Type B pancreatic cell (in vitro differentiated cells): ENCODE measurements around the gene KLF15. TPM values are rescaled to one million over a fixed set of nuclear protein-coding genes. Genes with fewer than 3 reads are reported as not detected.
A peak's percentile ranks its signal among the peaks of the same experiment; 100 is the strongest.

Experiments
- DNase-seq: peaks from one replicate; pipeline ENCODE4 v3.0.0; 2021; ENCODE audit warnings: mixed read lengths; ENCODE audit not compliant: unreplicated experiment; ENCODE audit errors: extremely low spot score
- H3K27ac Mint-ChIP-seq: 2 replicates; pipeline ENCODE4 v1.8.0; 2021; ENCODE audit warnings: mild to moderate bottlenecking, mixed read lengths
- H3K27me3 Mint-ChIP-seq: 2 replicates; pipeline ENCODE4 v1.8.0; 2021; ENCODE audit warnings: mixed read lengths
- H3K36me3 Mint-ChIP-seq: 2 replicates; pipeline ENCODE4 v1.8.0; 2021; ENCODE audit warnings: mixed read lengths
- H3K4me1 Mint-ChIP-seq: one replicate; pipeline ENCODE4 v1.8.0; 2021; ENCODE audit warnings: mixed read lengths; ENCODE audit not compliant: unreplicated experiment
- H3K4me3 Mint-ChIP-seq: 2 replicates; pipeline ENCODE4 v1.8.0; 2021; ENCODE audit warnings: mild to moderate bottlenecking, mixed read lengths
- H3K9me3 Mint-ChIP-seq: 2 replicates; pipeline ENCODE4 v1.8.0; 2021; ENCODE audit warnings: mixed read lengths
- total RNA-seq: library from RNA; stranded (reverse); gene quantifications from 2 replicates; pipeline ENCODE4 v1.2.1, GENCODE V29; 2021; ENCODE audit warnings: low replicate concordance
- TF ChIP-seq, protein P1 (sequence below): fragments of 200-600 bp; sonication (generic); conservative IDR thresholded peaks from 2 replicates; pipeline ENCODE4 v1.5.0; 2021; ENCODE audit warnings: antibody characterized with exemption, mild to moderate bottlenecking

Gene KLF15
- total RNA-seq, 1 donor from 2014 or later: 7.9 TPM

DNA sequence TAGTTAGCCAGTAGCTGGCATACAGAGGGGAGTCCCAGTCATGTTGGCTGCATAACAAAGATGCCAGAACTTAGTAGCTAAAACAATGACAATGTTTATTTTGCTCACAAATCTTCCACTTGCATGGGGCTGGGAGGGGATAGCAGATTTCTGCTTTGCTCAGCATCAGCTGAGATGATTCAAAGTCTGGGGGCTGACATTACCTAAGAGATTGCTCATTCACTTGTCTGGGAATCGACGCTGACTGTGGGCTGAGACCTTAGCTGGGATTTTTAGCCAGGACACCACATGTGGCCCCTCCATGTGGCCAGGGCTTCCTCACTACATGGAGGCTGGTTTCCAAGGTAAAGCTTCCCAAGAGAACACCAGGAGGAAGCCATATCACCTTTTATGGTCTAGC, 24.8 kb upstream of the KLF15 start:
- TF ChIP-seq, protein P1, sequence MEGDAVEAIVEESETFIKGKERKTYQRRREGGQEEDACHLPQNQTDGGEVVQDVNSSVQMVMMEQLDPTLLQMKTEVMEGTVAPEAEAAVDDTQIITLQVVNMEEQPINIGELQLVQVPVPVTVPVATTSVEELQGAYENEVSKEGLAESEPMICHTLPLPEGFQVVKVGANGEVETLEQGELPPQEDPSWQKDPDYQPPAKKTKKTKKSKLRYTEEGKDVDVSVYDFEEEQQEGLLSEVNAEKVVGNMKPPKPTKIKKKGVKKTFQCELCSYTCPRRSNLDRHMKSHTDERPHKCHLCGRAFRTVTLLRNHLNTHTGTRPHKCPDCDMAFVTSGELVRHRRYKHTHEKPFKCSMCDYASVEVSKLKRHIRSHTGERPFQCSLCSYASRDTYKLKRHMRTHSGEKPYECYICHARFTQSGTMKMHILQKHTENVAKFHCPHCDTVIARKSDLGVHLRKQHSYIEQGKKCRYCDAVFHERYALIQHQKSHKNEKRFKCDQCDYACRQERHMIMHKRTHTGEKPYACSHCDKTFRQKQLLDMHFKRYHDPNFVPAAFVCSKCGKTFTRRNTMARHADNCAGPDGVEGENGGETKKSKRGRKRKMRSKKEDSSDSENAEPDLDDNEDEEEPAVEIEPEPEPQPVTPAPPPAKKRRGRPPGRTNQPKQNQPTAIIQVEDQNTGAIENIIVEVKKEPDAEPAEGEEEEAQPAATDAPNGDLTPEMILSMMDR: no peak
- H3K36me3 Mint-ChIP-seq: no peaks in the 10 kb centered on the region
- no peaks in the 10 kb centered on the region for H3K9me3 Mint-ChIP-seq
- H3K4me3 Mint-ChIP-seq: no peak overlapping the region
- H3K4me1 Mint-ChIP-seq: no peaks in the 10 kb centered on the region
- DNase-seq: no peak
- H3K27me3 Mint-ChIP-seq: peaks cover 9% of the 10 kb centered on the region
- H3K27ac Mint-ChIP-seq: no peak overlapping the region

DNA sequence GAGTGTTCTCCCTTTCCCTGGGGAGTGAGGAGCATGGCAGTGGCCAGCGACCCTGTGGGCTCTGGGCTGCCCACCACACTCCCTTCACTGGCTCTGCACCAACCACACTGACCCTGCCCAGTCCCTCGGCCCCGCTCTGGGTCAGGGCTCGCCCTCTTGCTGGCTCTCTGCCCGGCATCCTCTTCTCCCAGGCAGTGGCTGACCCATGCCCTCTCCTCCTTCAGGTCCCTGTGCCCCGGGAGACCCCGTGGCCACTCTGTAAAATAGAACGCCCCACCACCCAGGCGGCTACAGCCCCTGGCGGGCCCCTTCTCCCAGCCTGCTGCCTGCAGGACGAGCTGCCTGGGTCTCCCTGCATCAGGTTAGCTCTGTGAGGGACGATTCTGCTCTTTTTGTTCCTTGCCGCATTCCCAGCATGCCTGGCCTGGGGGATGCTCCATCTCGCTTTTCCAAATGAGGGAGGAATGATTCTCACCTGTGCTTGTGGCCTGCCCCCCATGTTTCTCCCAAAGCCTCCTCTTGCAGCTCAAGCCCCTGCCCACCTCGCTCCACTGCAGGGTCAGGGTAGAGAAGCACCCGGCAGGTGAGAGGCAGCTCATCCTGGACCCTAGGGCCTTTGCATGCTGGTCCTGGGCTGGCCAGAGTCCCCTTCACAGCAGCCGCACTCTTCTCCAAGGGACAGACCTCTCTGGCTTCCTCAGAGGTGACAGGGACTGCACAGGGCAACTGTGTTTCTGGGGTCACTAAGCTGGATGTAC, 23.0 kb upstream of the KLF15 start:
- peak; percentile 62 for DNase-seq

DNA sequence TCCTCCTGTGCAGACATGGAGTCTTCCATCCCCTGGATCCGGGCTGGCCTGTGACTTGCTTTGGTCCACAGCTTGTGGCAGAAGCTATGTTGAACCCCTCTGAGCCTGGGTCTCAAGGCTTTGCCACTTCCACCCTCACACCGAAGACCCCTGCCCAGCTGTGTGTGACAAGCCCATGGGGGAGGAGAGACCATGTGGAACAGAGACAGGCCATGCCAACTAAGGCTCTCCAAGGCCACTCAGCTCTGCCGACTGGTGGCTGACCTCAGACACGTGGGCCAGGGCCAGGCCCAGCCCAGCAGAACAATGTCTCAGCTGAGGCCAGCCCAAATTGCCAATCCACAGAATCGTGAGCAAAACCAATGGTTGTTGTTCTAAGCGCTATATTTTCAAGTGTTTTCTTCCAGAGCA, 21.1 kb upstream of the KLF15 start:
- DNase-seq: no peak
- TF ChIP-seq, protein P1: no peak
- H3K27ac Mint-ChIP-seq: no peak overlapping the region
- no peaks in the 10 kb centered on the region for H3K36me3 Mint-ChIP-seq
- H3K4me1 Mint-ChIP-seq: peaks cover 8% of the 10 kb centered on the region
- peaks cover 5% of the 10 kb centered on the region for H3K27me3 Mint-ChIP-seq
- no peak overlapping the region for H3K4me3 Mint-ChIP-seq
- H3K9me3 Mint-ChIP-seq: no peaks in the 10 kb centered on the region

More for the DNA sequence above, 23.0 kb upstream of the KLF15 start:
- Mint-ChIP-seq H3K4me3 (no peak overlapping the region), H3K27me3 (peaks cover 9% of the 10 kb centered on the region), H3K27ac (no peak overlapping the region), H3K4me1 (peaks cover 8% of the 10 kb centered on the region), H3K9me3 (no peaks in the 10 kb centered on the region), H3K36me3 (no peaks in the 10 kb centered on the region)
- TF ChIP-seq, protein P1: no peak

DNA sequence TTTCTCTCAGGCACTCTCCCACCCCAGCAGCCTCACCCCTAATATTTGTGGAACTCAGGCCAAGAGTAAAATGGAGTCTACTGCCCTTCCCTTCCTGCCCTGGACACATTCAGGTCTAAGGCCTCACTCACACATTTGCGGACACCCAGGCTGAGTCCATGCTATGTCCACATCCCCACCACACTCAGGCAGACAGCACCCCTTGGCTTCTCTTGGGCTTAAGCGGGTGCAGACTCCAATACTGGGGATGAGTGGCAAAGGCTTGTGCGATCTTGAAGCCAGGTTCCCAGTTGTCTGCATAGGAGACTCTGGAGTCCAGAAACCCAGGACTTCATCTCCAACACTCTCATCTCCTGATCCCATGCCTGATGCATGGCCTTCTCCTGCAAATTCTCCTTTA, 20.0 kb upstream of the KLF15 start:
- DNase-seq: no peak
- peaks cover 8% of the 10 kb centered on the region for H3K4me1 Mint-ChIP-seq
- H3K27me3 Mint-ChIP-seq: peaks cover 8% of the 10 kb centered on the region
- TF ChIP-seq, protein P1: no peak
- no peaks in the 10 kb centered on the region for H3K9me3 Mint-ChIP-seq
- H3K4me3 Mint-ChIP-seq: no peak overlapping the region
- no peak overlapping the region for H3K27ac Mint-ChIP-seq
- H3K36me3 Mint-ChIP-seq: no peaks in the 10 kb centered on the region

DNA sequence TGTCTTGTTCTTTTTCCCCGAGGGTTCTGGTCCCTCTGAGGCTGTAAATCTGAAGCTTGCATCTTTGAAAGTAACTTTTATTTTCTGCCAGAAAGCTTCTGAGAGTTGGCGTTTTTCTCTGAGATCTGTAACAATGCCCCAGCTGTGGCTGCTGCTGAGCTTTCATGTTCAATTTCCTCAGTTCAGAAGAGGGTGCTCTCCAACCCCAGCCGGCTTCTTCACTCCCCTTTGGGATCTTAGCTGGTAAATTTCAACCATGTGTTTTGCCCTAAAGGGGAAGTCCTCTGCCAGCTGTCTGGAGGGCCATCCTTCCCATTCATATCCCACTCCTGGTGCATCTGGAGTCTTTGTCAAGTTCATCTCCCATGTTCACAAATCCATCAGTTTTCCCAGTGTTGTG, 19.2 kb upstream of the KLF15 start:
- no peak for DNase-seq
- peaks cover 8% of the 10 kb centered on the region for H3K27me3 Mint-ChIP-seq
- no peak overlapping the region for H3K4me3 Mint-ChIP-seq
- no peak overlapping the region for H3K27ac Mint-ChIP-seq
- no peaks in the 10 kb centered on the region for H3K36me3 Mint-ChIP-seq
- H3K9me3 Mint-ChIP-seq: no peaks in the 10 kb centered on the region
- TF ChIP-seq, protein P1: no peak
- H3K4me1 Mint-ChIP-seq: peaks cover 8% of the 10 kb centered on the region
